Measurements from ENCODE around the gene PRICKLE3. TPM values are rescaled to one million over a fixed set of nuclear protein-coding genes. Genes with fewer than 3 reads are reported as not detected.
A peak's percentile ranks its signal among the peaks of the same experiment; 100 is the strongest.
"Not testable (repeated sequence)": the region's sequence is repeated elsewhere in the genome, so short reads cannot be mapped to it uniquely, and the experiment has no call there.

Gene PRICKLE3
- total and polyA plus RNA-seq, 2 of the 4 experiments (the other 2 are of a cell fraction), result 3.4 to 6.4 TPM

GRCh38 chrX:49174723-49175122, 11.4 kb downstream of the PRICKLE3 start:
- CTCF ChIA-PET, result no interaction called here

GRCh38 chrX:49173544-49173943, 12.6 kb downstream of the PRICKLE3 start:
- H3K23ac ChIP-seq (ENCODE audit: low read depth, low read length), result peak overlapping the region; percentile 16
- H3K4ac ChIP-seq (ENCODE audit: low read depth, low read length); H4K5ac ChIP-seq (ENCODE audit: low read depth, low read length); H2BK20ac ChIP-seq (ENCODE audit: low read depth, low read length); dilution Hi-C loops (cut with HindIII; ENCODE audit: low sequenced_read_pairs, unreplicated experiment); H3K27ac ChIP-seq (ENCODE audit: insufficient read depth, low read length); DNase-seq; intact Hi-C loops (cut with micrococcal nuclease); BruUV-seq (replicated peaks); H3K27me3 ChIP-seq (ENCODE audit: control insufficient read depth, insufficient read depth, low read length); H3K56ac ChIP-seq (ENCODE audit: extremely low read depth, insufficient read depth, low read length); H3K4me2 ChIP-seq (ENCODE audit: low read depth, low read length); H2AFZ ChIP-seq (replicated peaks; ENCODE audit: low read length, poor library complexity); H3K9ac ChIP-seq (ENCODE audit: low read depth, low read length); ATAC-seq (ENCODE audit: low read depth); H3K18ac ChIP-seq (ENCODE audit: low read depth, low read length); H3K14ac ChIP-seq (replicated peaks; ENCODE audit: low read depth, low read length); H3K4me3 ChIP-seq (ENCODE audit: insufficient read depth, low read depth, low read length); in situ Hi-C loops (cut with MboI; ENCODE audit: low sequenced_read_pairs); CTCF ChIA-PET; H3K9me3 ChIP-seq (ENCODE audit: control insufficient read depth, insufficient read depth, low read length); H4K20me1 ChIP-seq (ENCODE audit: insufficient read depth, low read length); H2BK5ac ChIP-seq (ENCODE audit: low read depth, low read length, poor library complexity, severe bottlenecking); H2BK120ac ChIP-seq (ENCODE audit: low read depth, low read length); H3K4me1 ChIP-seq (ENCODE audit: control insufficient read depth, insufficient read depth, low read length); H3K9me1 ChIP-seq (ENCODE audit: insufficient read depth, low read length); H4K8ac ChIP-seq (ENCODE audit: low read depth in 2 of 2, low read length in 2 of 2); H2AK9ac ChIP-seq (replicated peaks; ENCODE audit: low read depth, low read length, poor library complexity); H4K91ac ChIP-seq (ENCODE audit: insufficient read depth, low read depth, low read length); POLR2A ChIA-PET (ENCODE audit: unreplicated experiment); H2BK15ac ChIP-seq (ENCODE audit: low read depth, low read length): not testable (repeated sequence)
- WGBS, 2 experiments (ENCODE audit: extremely low coverage in 2 of 2, insufficient read length in 1 of 2), result 40% methylated on average over 1 of the region's 8 CpGs; no CpG with 5 or more reads in 1 of the 2 experiments
- peaks cover 17 to 19% of the 10 kb centered on the region in 2 experiments for H3K79me1 ChIP-seq (ENCODE audit: low read depth in 1 of 2, low read length in 2 of 2)
- H2AK5ac ChIP-seq (ENCODE audit: low read depth, low read length), result 0 out of 2 replicates have a peak overlapping the region, but pooled peaks have one; percentile 32
- H3K36me3 ChIP-seq (ENCODE audit: control insufficient read depth, insufficient read depth, low read length), result peaks cover 15% of the 10 kb centered on the region

More at GRCh38 chrX:49174723-49175122, 11.4 kb downstream of the PRICKLE3 start:
- Histone ChIP-seq H3K56ac (ENCODE audit: extremely low read depth, insufficient read depth, low read length) (no peak overlapping the region), H3K27ac (ENCODE audit: insufficient read depth, low read length) (no peak overlapping the region), H4K5ac (ENCODE audit: low read depth, low read length) (no peak overlapping the region), H3K79me1 (ENCODE audit: low read depth in 1 of 2, low read length in 2 of 2) (peaks cover 17 to 19% of the 10 kb centered on the region in 2 experiments), H2BK120ac (ENCODE audit: low read depth, low read length) (no peak overlapping the region), H2AK5ac (ENCODE audit: low read depth, low read length) (no peak overlapping the region; the same call in 1 of the 2 replicates), H3K36me3 (ENCODE audit: control insufficient read depth, insufficient read depth, low read length) (peaks cover 22% of the 10 kb centered on the region), H3K9ac (ENCODE audit: low read depth, low read length) (no peak overlapping the region), H3K4me3 (ENCODE audit: insufficient read depth, low read depth, low read length) (no peak overlapping the region), H4K91ac (ENCODE audit: insufficient read depth, low read depth, low read length) (no peak overlapping the region), H3K14ac (replicated peaks; ENCODE audit: low read depth, low read length) (no peak overlapping the region), H3K27me3 (ENCODE audit: control insufficient read depth, insufficient read depth, low read length) (no peaks in the 10 kb centered on the region), H4K8ac (ENCODE audit: low read depth in 2 of 2, low read length in 2 of 2) (no peak overlapping the region), H3K18ac (ENCODE audit: low read depth, low read length) (no peak overlapping the region), H4K20me1 (ENCODE audit: insufficient read depth, low read length) (no peaks in the 10 kb centered on the region; the same call in 1 of the 2 replicates), H2BK5ac (ENCODE audit: low read depth, low read length, poor library complexity, severe bottlenecking) (no peak overlapping the region), H3K4me2 (ENCODE audit: low read depth, low read length) (no peak overlapping the region), H2AK9ac (replicated peaks; ENCODE audit: low read depth, low read length, poor library complexity) (no peak overlapping the region), H3K23ac (ENCODE audit: low read depth, low read length) (no peak overlapping the region), H3K4ac (ENCODE audit: low read depth, low read length) (no peak overlapping the region), H3K9me3 (ENCODE audit: control insufficient read depth, insufficient read depth, low read length) (no peaks in the 10 kb centered on the region; the same call in 1 of the 2 replicates), H2AFZ (replicated peaks; ENCODE audit: low read length, poor library complexity) (no peak overlapping the region), H2BK15ac (ENCODE audit: low read depth, low read length) (no peak overlapping the region), H3K4me1 (ENCODE audit: control insufficient read depth, insufficient read depth, low read length) (peaks cover 2% of the 10 kb centered on the region), H3K9me1 (ENCODE audit: insufficient read depth, low read length) (0 out of 2 replicates have a peak, but pooled peaks cover 5% of the 10 kb centered on the region), H2BK20ac (ENCODE audit: low read depth, low read length) (no peak overlapping the region)
- intact Hi-C loops (cut with micrococcal nuclease) (no loop called here), dilution Hi-C loops (cut with HindIII; ENCODE audit: low sequenced_read_pairs, unreplicated experiment) (no loop called here), in situ Hi-C loops (cut with MboI; ENCODE audit: low sequenced_read_pairs) (no loop called here)
- BruUV-seq (replicated peaks), result no TSS peak
- ATAC-seq (ENCODE audit: low read depth) (no peak), DNase-seq (no peak)
- TF ChIP-seq RCOR1 (IDR thresholded peaks at IDR 0.05; ENCODE audit: insufficient replicate concordance, low read length) (no peak), CHD1 (IDR thresholded peaks at IDR 0.05; ENCODE audit: low read depth, low read length) (no peak), POLR2A (IDR thresholded peaks at IDR 0.05; ENCODE audit: low read depth, low read length) (no peak)
- WGBS, 2 experiments (ENCODE audit: extremely low coverage in 2 of 2, insufficient read length in 1 of 2), result no CpG with 5 or more reads among the region's 3 CpGs
- POLR2A ChIA-PET (ENCODE audit: unreplicated experiment), result no interaction called here
